ENCODE measurements around the gene TMEM175. TPM values are rescaled to one million over a fixed set of nuclear protein-coding genes. Genes with fewer than 3 reads are reported as not detected.

The TMEM175 gene
- total RNA-seq, 1 donor from 2014 or later, result 24.5 TPM

- ChIA-PET POLR2A (no interaction called here), CTCF (no interaction called here)
- Mint-ChIP-seq H3K4me1 (peaks cover 2% of the 10 kb centered on the region), H3K4me3 (no peak overlapping the region), H3K36me3 (ENCODE audit: low read depth) (peaks cover 11% of the 10 kb centered on the region), H3K27ac (no peak overlapping the region), H3K27me3 (no peaks in the 10 kb centered on the region), H3K9me3 (no peaks in the 10 kb centered on the region)
- ATAC-seq (ENCODE audit: low read depth) (no peak), DNase-seq (no peak)
- intact Hi-C loops (cut with micrococcal nuclease), result no loop called here
- TF ChIP-seq, protein P1, sequence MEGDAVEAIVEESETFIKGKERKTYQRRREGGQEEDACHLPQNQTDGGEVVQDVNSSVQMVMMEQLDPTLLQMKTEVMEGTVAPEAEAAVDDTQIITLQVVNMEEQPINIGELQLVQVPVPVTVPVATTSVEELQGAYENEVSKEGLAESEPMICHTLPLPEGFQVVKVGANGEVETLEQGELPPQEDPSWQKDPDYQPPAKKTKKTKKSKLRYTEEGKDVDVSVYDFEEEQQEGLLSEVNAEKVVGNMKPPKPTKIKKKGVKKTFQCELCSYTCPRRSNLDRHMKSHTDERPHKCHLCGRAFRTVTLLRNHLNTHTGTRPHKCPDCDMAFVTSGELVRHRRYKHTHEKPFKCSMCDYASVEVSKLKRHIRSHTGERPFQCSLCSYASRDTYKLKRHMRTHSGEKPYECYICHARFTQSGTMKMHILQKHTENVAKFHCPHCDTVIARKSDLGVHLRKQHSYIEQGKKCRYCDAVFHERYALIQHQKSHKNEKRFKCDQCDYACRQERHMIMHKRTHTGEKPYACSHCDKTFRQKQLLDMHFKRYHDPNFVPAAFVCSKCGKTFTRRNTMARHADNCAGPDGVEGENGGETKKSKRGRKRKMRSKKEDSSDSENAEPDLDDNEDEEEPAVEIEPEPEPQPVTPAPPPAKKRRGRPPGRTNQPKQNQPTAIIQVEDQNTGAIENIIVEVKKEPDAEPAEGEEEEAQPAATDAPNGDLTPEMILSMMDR (IDR thresholded peaks at IDR 0.05), result no peak
These were observed 32.9 kb downstream of the TMEM175 start for GRCh38 chr4:965048-965765.

- no peaks in the 10 kb centered on the region for H3K9me3 Mint-ChIP-seq
- intact Hi-C loops (cut with micrococcal nuclease), result no loop called here
- peaks cover 5% of the 10 kb centered on the region for H3K4me1 Mint-ChIP-seq
- no peaks in the 10 kb centered on the region for H3K27me3 Mint-ChIP-seq
- peaks cover 12% of the 10 kb centered on the region for H3K36me3 Mint-ChIP-seq (ENCODE audit: low read depth)
- CTCF ChIA-PET, result no interaction called here
- no peak overlapping the region for H3K27ac Mint-ChIP-seq
- ATAC-seq (ENCODE audit: low read depth) (no peak), DNase-seq (no peak)
- TF ChIP-seq, protein P1 (IDR thresholded peaks at IDR 0.05), result no peak
- POLR2A ChIA-PET, result no interaction called here
- no peak overlapping the region for H3K4me3 Mint-ChIP-seq
These were observed 33.5 kb downstream of the TMEM175 start for GRCh38 chr4:965766-966134.

DNA sequence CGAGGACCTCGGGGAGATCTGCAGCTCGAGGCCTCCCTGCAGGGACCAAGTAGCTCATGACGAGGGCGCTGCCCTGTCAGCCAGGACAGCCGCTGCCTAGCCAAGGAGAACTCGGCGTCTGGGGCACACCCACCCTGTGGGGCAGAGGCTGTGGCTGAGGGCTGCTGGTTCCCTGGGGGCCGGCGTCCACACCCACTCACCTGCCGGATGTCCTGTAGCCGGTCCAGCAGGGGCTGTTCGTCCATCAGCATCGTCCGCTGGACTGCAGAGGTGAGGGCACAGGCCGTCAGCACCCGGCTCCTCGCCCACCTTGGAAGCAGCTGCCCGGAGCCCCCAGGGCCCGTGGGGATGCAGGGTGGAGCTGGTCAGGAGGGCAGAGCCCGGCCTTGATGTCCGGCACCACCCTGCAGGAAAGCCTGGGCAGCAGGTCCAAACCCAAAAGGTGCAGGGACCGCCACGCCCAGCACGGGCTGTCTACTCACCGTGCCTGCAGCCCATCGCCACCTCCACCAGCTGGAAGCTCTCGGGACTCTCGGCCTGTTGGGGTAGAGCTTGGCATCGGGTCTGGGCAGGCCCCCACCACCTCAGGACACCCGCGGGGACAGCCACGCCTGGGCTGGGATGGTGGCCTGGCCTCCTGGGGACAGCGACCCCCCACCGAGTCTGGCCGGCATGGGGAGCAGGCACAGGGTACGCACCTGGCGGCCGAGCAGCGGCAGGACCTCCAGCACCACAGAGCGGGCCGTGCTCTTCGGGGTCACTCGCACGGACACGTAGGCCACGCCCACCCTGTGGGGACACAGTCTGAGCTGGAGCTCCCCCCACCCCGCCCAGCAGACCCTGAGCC is 34.2 kb downstream of the TMEM175 start:
- no peak for DNase-seq
- H3K9me3 Mint-ChIP-seq, result no peaks in the 10 kb centered on the region
- intact Hi-C loops (cut with micrococcal nuclease), result no loop called here
- no peak overlapping the region for H3K27ac Mint-ChIP-seq
- ATAC-seq (ENCODE audit: low read depth), result no peak
- H3K4me1 Mint-ChIP-seq, result peaks cover 12% of the 10 kb centered on the region
- no peaks in the 10 kb centered on the region for H3K27me3 Mint-ChIP-seq
- peaks cover 12% of the 10 kb centered on the region for H3K36me3 Mint-ChIP-seq (ENCODE audit: low read depth)
- POLR2A ChIA-PET, result no interaction called here
- CTCF ChIA-PET, result no interaction called here
- TF ChIP-seq, protein P1 (IDR thresholded peaks at IDR 0.05), result no peak
- H3K4me3 Mint-ChIP-seq, result no peak overlapping the region

- no peak overlapping the region for H3K4me3 Mint-ChIP-seq
- no peaks in the 10 kb centered on the region for H3K27me3 Mint-ChIP-seq
- TF ChIP-seq, protein P1 (IDR thresholded peaks at IDR 0.05), result no peak
- no peaks in the 10 kb centered on the region for H3K9me3 Mint-ChIP-seq
- H3K4me1 Mint-ChIP-seq, result peaks cover 13% of the 10 kb centered on the region
- no peak for ATAC-seq (ENCODE audit: low read depth)
- DNase-seq, result no peak
- ChIA-PET POLR2A (no interaction called here), CTCF (no interaction called here)
- H3K27ac Mint-ChIP-seq, result no peak overlapping the region
- H3K36me3 Mint-ChIP-seq (ENCODE audit: low read depth), result peaks cover 4% of the 10 kb centered on the region
- intact Hi-C loops (cut with micrococcal nuclease), result no loop called here
These were observed 35.1 kb downstream of the TMEM175 start for GRCh38 chr4:967113-968104.

Measured in activated B cell treated with CpG ODN at 0.5 μM for 24 hours (primary cell).